Sigmoid colon (tissue), 4 donors: ENCODE measurements around the gene ZBTB39.

Source experiments
- CTCF ChIP-seq, 4 experiments: fragments of 450-650 bp in 3 of 4; fragments of 200-600 bp in 1 of 4; IDR thresholded peaks; one replicate each; pipeline ENCODE4 v1.5.1; 2016 to 2019; ENCODE audit warnings: antibody characterized with exemption in 4 of 4, mild to moderate bottlenecking in 3 of 4, moderate library complexity in 2 of 4
- EP300 ChIP-seq, 4 donors: sonication (generic); formaldehyde crosslinking; IDR thresholded peaks; one replicate each; pipeline ENCODE4 v1.6.1; 2017; ENCODE audit warnings: antibody characterized with exemption in 4 of 4
- POLR2A ChIP-seq, 2 donors: fragments of 450-650 bp; IDR thresholded peaks; one replicate each; pipeline ENCODE4 v1.6.1; 2016; ENCODE audit warnings: antibody characterized with exemption in 2 of 2, mild to moderate bottlenecking in 2 of 2, moderate library complexity in 2 of 2
- POLR2AphosphoS5 ChIP-seq, 4 donors: sonication (generic); formaldehyde crosslinking; IDR thresholded peaks; one replicate each; pipeline ENCODE4 v1.6.1; 2017; ENCODE audit warnings: antibody characterized with exemption in 4 of 4

- TF ChIP-seq CTCF (IDR thresholded peaks at IDR 0.05) (no peak), POLR2AphosphoS5 (IDR thresholded peaks at IDR 0.05) (no peak), EP300 (IDR thresholded peaks at IDR 0.05) (no peak), POLR2A (IDR thresholded peaks at IDR 0.05) (no peak)
These were observed 8.0 kb downstream of the ZBTB39 start for GRCh38 chr12:56998316-56998715.
